Measurements from ENCODE around the gene GRM8.

DNA sequence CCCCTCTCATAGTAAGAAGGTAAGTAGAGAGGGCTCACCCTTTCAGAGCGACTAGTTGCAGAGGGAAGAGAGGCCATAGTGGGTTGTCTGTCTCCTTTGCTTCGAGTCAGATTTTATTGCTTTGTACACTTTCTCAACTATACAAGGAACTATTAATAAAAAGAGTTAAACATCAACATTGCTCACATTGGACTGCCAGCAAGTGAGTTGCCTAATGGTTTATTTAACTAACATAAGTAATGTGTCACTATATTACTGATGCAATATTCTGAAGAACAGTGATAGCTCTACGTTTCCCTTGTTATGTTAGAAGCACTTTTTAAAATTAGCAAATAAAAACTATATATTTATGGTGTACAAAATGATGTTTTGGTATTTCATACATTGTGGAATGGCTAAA lies 451.0 kb downstream of the GRM8 start:
- TF ChIP-seq, protein P1, sequence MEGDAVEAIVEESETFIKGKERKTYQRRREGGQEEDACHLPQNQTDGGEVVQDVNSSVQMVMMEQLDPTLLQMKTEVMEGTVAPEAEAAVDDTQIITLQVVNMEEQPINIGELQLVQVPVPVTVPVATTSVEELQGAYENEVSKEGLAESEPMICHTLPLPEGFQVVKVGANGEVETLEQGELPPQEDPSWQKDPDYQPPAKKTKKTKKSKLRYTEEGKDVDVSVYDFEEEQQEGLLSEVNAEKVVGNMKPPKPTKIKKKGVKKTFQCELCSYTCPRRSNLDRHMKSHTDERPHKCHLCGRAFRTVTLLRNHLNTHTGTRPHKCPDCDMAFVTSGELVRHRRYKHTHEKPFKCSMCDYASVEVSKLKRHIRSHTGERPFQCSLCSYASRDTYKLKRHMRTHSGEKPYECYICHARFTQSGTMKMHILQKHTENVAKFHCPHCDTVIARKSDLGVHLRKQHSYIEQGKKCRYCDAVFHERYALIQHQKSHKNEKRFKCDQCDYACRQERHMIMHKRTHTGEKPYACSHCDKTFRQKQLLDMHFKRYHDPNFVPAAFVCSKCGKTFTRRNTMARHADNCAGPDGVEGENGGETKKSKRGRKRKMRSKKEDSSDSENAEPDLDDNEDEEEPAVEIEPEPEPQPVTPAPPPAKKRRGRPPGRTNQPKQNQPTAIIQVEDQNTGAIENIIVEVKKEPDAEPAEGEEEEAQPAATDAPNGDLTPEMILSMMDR (IDR thresholded peaks at IDR 0.05; ENCODE audit: low read length) = no peak
- no peak for TF ChIP-seq EZH2 (optimal IDR thresholded peaks at IDR 0.05; ENCODE audit: low read depth, low read length)
